Breast epithelium (tissue), 3 donors: ENCODE measurements around the gene FAM20B.

Experiments
- CTCF ChIP-seq, 3 donors: fragments of 450-650 bp; IDR thresholded peaks; one replicate each; pipeline ENCODE4 v1.5.1; 2016 to 2017; ENCODE audit warnings: antibody characterized with exemption in 3 of 3, mild to moderate bottlenecking in 3 of 3, moderate library complexity in 3 of 3
- POLR2A ChIP-seq: fragments of 450-650 bp; IDR thresholded peaks from one replicate; pipeline ENCODE4 v1.6.1; 2016; ENCODE audit warnings: antibody characterized with exemption, mild to moderate bottlenecking, moderate library complexity

- TF ChIP-seq CTCF (IDR thresholded peaks at IDR 0.05) (no peak), POLR2A (no peak)
Observed at GRCh38 chr1:179031284-179031683, 5.6 kb downstream of the FAM20B start.
